Endodermal cell (in vitro differentiated cells): Measurements from ENCODE around the gene LRRC3. TPM values are rescaled to one million over a fixed set of nuclear protein-coding genes. Genes with fewer than 3 reads are reported as not detected.

Experiments used
- DNase-seq: peaks from one replicate; pipeline ENCODE4 v3.0.0-alpha.2; 2017
- H3K27ac ChIP-seq: 2 replicates; pipeline ENCODE4 v1.5.1; 2013; ENCODE audit warnings: mild to moderate bottlenecking, low read depth, low read length, moderate library complexity
- H3K27me3 ChIP-seq: 2 replicates; pipeline ENCODE4 v1.6.1; 2013; ENCODE audit warnings: mild to moderate bottlenecking, low read length, moderate library complexity; ENCODE audit not compliant: insufficient read depth, control insufficient read depth, poor library complexity, severe bottlenecking
- H3K36me3 ChIP-seq: 2 replicates; pipeline ENCODE4 v1.7.0; 2013; ENCODE audit warnings: mild to moderate bottlenecking, low read length, moderate library complexity; ENCODE audit not compliant: control insufficient read depth, insufficient read depth
- H3K4me1 ChIP-seq: one replicate; pipeline ENCODE4 v1.7.0; 2013; ENCODE audit warnings: low read length; ENCODE audit not compliant: control insufficient read depth, insufficient read depth
- H3K4me3 ChIP-seq: 2 replicates; pipeline ENCODE4 v1.5.1; 2013; ENCODE audit warnings: mild to moderate bottlenecking, low read length, moderate library complexity
- H3K9ac ChIP-seq: 2 replicates; pipeline ENCODE4 v1.6.1; 2013; ENCODE audit warnings: mild to moderate bottlenecking, low read length, moderate library complexity; ENCODE audit not compliant: poor library complexity, severe bottlenecking; ENCODE audit errors: extremely low read depth
- H3K9me3 ChIP-seq: 2 replicates; pipeline ENCODE4 v1.6.1; 2013; ENCODE audit warnings: mild to moderate bottlenecking, low read length, moderate library complexity; ENCODE audit not compliant: control insufficient read depth
- H3K27ac Mint-ChIP-seq: 2 replicates; pipeline ENCODE4 v1.8.0; 2020; ENCODE audit warnings: mixed read lengths
- H3K27me3 Mint-ChIP-seq: 2 replicates; pipeline ENCODE4 v1.8.0; 2021; ENCODE audit warnings: mild to moderate bottlenecking, mixed read lengths; ENCODE audit not compliant: insufficient read depth
- H3K36me3 Mint-ChIP-seq: 2 replicates; pipeline ENCODE4 v1.8.0; 2020; ENCODE audit warnings: low read depth, mixed read lengths
- H3K4me1 Mint-ChIP-seq: 2 replicates; pipeline ENCODE4 v1.8.0; 2020; ENCODE audit warnings: mixed read lengths
- H3K4me3 Mint-ChIP-seq: 2 replicates; pipeline ENCODE4 v1.8.0; 2020; ENCODE audit warnings: mild to moderate bottlenecking, moderate library complexity, mixed read lengths
- H3K9me3 Mint-ChIP-seq: 2 replicates; pipeline ENCODE4 v1.8.0; 2020; ENCODE audit warnings: mild to moderate bottlenecking, mixed read lengths
- WGBS, 2 experiments: methylation state at CpG; one replicate each; pipeline versions ENCODE4 v1.1.5 to v1.1.7; 2013; ENCODE audit warnings: missing lambda C conversion rate in 2 of 2, mixed read lengths in 1 of 2; ENCODE audit not compliant: insufficient coverage in 1 of 2, insufficient read length in 1 of 2; 5-methylcytosine and 5-hydroxymethylcytosine counted together
- total RNA-seq, 2 donors: library from RNA; stranded (reverse); fragmentation: NEBNext Ultra II Directional in 1 of 2; extraction: Animal tissue kit (Norgen Biotek cat#: 25700) in 1 of 2; gene quantifications; 2 replicates in 1 of 2; 3 replicates in 1 of 2; pipeline ENCODE4 v1.2.1, GENCODE V29; 2021
- TF ChIP-seq, protein P1 (sequence below): fragments of 200-600 bp; sonication (generic); conservative IDR thresholded peaks from 2 replicates; pipeline ENCODE4 v1.5.0; 2021; ENCODE audit warnings: antibody characterized with exemption, mild to moderate bottlenecking

The LRRC3 gene
- total RNA-seq, 2 donors from 2014 or later: 14.1 to 16.5 TPM

DNA sequence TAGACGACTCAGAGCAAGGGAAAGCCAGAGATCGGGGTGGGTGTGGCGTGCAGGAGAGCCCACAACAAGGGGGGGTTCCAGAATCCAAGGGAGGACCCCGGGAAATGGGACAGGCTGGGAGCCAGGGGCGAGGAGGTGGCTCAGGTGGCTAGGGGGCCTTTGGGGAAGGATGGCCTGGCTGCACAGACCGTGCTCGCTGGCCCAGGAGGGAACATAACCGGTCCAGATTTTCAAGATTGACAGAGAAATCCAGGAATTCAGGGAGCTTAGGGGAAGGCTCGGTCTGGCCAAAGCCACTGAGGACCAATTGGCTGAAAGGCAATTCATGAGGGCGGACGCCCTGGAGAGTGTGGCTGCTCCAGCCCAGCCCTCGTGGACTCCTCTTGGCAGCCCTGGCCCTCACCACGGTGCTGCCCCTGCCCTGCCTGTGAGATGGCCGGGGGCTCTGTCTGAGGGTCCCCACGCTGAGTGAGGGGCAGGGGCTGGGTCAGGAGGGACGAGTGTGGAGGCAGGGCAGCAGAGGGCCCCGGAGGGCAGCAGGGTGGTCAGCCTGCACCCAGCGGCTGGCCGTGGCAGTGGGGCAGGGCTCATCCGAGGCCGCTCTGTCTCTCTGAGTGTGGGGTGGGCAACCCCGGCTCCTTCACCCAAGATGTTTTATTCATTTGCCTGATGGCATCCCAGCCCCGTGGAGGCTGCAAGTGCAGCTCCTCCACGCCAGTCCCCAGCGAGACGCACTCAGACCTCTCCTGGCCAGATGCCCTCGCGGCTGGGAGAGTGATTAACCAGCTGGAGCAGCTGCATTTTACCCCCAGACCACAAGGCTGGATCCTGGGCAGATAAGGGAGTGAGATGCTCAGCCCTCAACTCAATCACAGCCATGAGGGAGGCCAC lies 5.6 kb upstream of the LRRC3 start:
- peaks cover 17% of the 10 kb centered on the region for H3K27me3 Mint-ChIP-seq
- H3K9me3 ChIP-seq: peaks cover 28% of the 10 kb centered on the region
- H3K36me3 ChIP-seq: peaks cover 34% of the 10 kb centered on the region
- peaks cover 10% of the 10 kb centered on the region for H3K4me1 ChIP-seq
- H3K4me3 ChIP-seq: no peak overlapping the region
- H3K36me3 Mint-ChIP-seq: no peaks in the 10 kb centered on the region
- H3K4me3 Mint-ChIP-seq: no peak overlapping the region
- H3K4me1 Mint-ChIP-seq: peaks cover 5% of the 10 kb centered on the region
- no peak overlapping the region for H3K27ac Mint-ChIP-seq
- H3K9ac ChIP-seq: no peak overlapping the region
- H3K9me3 Mint-ChIP-seq: peaks cover 5% of the 10 kb centered on the region
- no peaks in the 10 kb centered on the region for H3K27me3 ChIP-seq
- 90 to 91% methylated on average over 24 to 28 of the region's 28 CpGs for WGBS, 2 experiments
- peak; percentile 55 for DNase-seq
- TF ChIP-seq, protein P1, sequence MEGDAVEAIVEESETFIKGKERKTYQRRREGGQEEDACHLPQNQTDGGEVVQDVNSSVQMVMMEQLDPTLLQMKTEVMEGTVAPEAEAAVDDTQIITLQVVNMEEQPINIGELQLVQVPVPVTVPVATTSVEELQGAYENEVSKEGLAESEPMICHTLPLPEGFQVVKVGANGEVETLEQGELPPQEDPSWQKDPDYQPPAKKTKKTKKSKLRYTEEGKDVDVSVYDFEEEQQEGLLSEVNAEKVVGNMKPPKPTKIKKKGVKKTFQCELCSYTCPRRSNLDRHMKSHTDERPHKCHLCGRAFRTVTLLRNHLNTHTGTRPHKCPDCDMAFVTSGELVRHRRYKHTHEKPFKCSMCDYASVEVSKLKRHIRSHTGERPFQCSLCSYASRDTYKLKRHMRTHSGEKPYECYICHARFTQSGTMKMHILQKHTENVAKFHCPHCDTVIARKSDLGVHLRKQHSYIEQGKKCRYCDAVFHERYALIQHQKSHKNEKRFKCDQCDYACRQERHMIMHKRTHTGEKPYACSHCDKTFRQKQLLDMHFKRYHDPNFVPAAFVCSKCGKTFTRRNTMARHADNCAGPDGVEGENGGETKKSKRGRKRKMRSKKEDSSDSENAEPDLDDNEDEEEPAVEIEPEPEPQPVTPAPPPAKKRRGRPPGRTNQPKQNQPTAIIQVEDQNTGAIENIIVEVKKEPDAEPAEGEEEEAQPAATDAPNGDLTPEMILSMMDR: no peak
- no peak overlapping the region for H3K27ac ChIP-seq

DNA sequence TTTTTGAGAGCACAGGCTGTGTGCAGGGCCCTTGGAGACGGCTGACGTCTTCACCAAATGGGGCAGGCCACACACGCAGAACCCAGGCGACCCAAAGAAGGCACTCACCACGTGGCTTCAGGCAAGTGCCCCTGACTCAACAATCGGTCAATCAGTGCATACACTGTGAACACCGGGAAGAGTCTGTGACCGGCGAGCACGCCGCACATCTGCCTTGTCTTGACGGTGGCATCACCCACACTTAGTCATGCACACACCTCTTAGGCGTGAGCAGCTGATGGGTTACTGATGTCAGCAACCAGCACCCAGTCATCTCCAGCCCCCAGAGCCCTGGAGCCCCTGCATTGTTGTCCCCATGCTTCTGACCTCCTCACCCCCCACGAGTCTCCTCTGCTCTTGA lies 4.9 kb upstream of the LRRC3 start:
- TF ChIP-seq, protein P1: no peak
- Histone ChIP-seq H3K36me3 (peaks cover 28% of the 10 kb centered on the region), H3K27me3 (no peaks in the 10 kb centered on the region), H3K9ac (no peak overlapping the region), H3K4me1 (peaks cover 10% of the 10 kb centered on the region), H3K9me3 (peaks cover 28% of the 10 kb centered on the region), H3K4me3 (no peak overlapping the region), H3K27ac (no peak overlapping the region)
- Mint-ChIP-seq H3K27ac (no peak overlapping the region), H3K9me3 (peaks cover 5% of the 10 kb centered on the region), H3K27me3 (peaks cover 17% of the 10 kb centered on the region), H3K36me3 (no peaks in the 10 kb centered on the region), H3K4me1 (peaks cover 5% of the 10 kb centered on the region), H3K4me3 (no peak overlapping the region)
- 82 to 86% methylated on average over 13 to 14 of the region's 14 CpGs for WGBS, 2 experiments
- DNase-seq: no peak

DNA sequence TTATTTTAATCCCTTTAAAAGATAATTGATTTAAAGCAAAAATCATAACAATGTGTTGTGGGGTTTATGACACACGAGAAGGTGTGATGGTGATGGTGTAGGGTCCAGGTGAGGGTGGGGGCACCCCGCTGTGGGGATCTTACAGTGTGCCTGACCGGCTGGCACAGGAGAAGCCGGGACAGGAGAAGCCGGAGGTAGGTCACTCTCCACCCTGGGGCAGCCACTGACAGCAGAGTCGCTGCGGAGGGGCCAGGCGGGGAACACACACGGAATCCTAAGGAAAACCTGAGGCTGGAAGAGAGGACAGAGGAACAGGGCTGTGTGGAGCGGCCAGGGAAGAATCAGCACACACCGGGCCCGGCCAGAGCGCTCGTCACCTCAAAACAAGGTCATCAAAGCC lies 4.3 kb upstream of the LRRC3 start:
- Histone ChIP-seq H3K4me1 (peaks cover 10% of the 10 kb centered on the region), H3K9me3 (peaks cover 28% of the 10 kb centered on the region), H3K27ac (no peak overlapping the region), H3K36me3 (peaks cover 26% of the 10 kb centered on the region), H3K27me3 (no peaks in the 10 kb centered on the region), H3K9ac (no peak overlapping the region), H3K4me3 (no peak overlapping the region)
- Mint-ChIP-seq H3K36me3 (no peaks in the 10 kb centered on the region), H3K9me3 (peaks cover 5% of the 10 kb centered on the region), H3K4me1 (peaks cover 5% of the 10 kb centered on the region), H3K4me3 (no peak overlapping the region), H3K27me3 (peaks cover 17% of the 10 kb centered on the region), H3K27ac (no peak overlapping the region)
- 94 to 96% methylated on average over 13 to 14 of the region's 14 CpGs for WGBS, 2 experiments
- TF ChIP-seq, protein P1: no peak
- DNase-seq: peak; percentile 33
